Trophoblast cell (in vitro differentiated cells and primary cell): ENCODE measurements around the gene OMP.

Experiments
- DNase-seq, 2 donors: peaks; one replicate each; pipeline ENCODE4 v3.0.0-alpha.2; 2016
- H2AFZ ChIP-seq: 2 replicates; pipeline ENCODE4 v1.6.1; 2013; ENCODE audit warnings: low read length, moderate library complexity, mild to moderate bottlenecking; ENCODE audit not compliant: insufficient read depth, poor library complexity
- H2AK5ac ChIP-seq: 2 replicates; pipeline ENCODE4 v1.6.1; 2013; ENCODE audit warnings: mild to moderate bottlenecking, low read length
- H2BK120ac ChIP-seq: 2 replicates; pipeline ENCODE4 v1.6.1; 2013; ENCODE audit warnings: low read length, mild to moderate bottlenecking, moderate library complexity; ENCODE audit not compliant: insufficient read depth, poor library complexity
- H2BK12ac ChIP-seq: 2 replicates; pipeline ENCODE4 v1.6.1; 2013; ENCODE audit warnings: mild to moderate bottlenecking, low read length, moderate library complexity
- H2BK5ac ChIP-seq: 2 replicates; pipeline ENCODE4 v1.6.1; 2013; ENCODE audit warnings: low read length, low read depth, moderate library complexity, mild to moderate bottlenecking; ENCODE audit not compliant: poor library complexity
- H3K14ac ChIP-seq: 2 replicates; pipeline ENCODE4 v1.6.1; 2013; ENCODE audit warnings: mild to moderate bottlenecking, low read length
- H3K18ac ChIP-seq: 2 replicates; pipeline ENCODE4 v1.6.1; 2013; ENCODE audit warnings: mild to moderate bottlenecking, low read length
- H3K23ac ChIP-seq: 2 replicates; pipeline ENCODE4 v1.6.1; 2013; ENCODE audit warnings: low read length
- H3K27ac ChIP-seq: 2 replicates; pipeline ENCODE4 v1.5.1; 2013; ENCODE audit warnings: low read depth, mild to moderate bottlenecking, inconsistent platforms, low read length, moderate library complexity
- H3K27me3 ChIP-seq: 2 replicates; pipeline ENCODE4 v1.6.1; 2013; ENCODE audit warnings: inconsistent platforms, mild to moderate bottlenecking, low read length, moderate library complexity; ENCODE audit not compliant: insufficient read depth
- H3K36me3 ChIP-seq, 2 experiments: 1 replicate in 1 of 2; 2 replicates in 1 of 2; pipeline ENCODE4 v1.6.1; 2013; ENCODE audit warnings: low read length in 2 of 2, mild to moderate bottlenecking in 2 of 2, moderate library complexity in 1 of 2; ENCODE audit not compliant: insufficient read depth in 2 of 2, control insufficient read depth in 1 of 2
- H3K4ac ChIP-seq: 2 replicates; pipeline ENCODE4 v1.6.1; 2013; ENCODE audit warnings: low read depth, mild to moderate bottlenecking, low read length, moderate library complexity
- H3K4me1 ChIP-seq, 2 experiments: 1 replicate in 1 of 2; 2 replicates in 1 of 2; pipeline ENCODE4 v1.6.1; 2013; ENCODE audit warnings: low read length in 2 of 2, mild to moderate bottlenecking in 2 of 2, moderate library complexity in 1 of 2; ENCODE audit not compliant: insufficient read depth in 2 of 2, control insufficient read depth in 1 of 2
- H3K4me2 ChIP-seq: 2 replicates; pipeline ENCODE4 v1.6.1; 2013; ENCODE audit warnings: inconsistent platforms, mild to moderate bottlenecking, low read length, moderate library complexity
- H3K4me3 ChIP-seq: 2 replicates; pipeline ENCODE4 v1.5.1; 2013; ENCODE audit warnings: mild to moderate bottlenecking, low read depth, low read length, inconsistent platforms
- H3K79me1 ChIP-seq: one replicate; pipeline ENCODE4 v1.6.1; 2013; ENCODE audit warnings: low read length
- H3K79me2 ChIP-seq: 2 replicates; pipeline ENCODE4 v1.6.1; 2013; ENCODE audit warnings: low read length, mild to moderate bottlenecking; ENCODE audit not compliant: control insufficient read depth, insufficient read depth, poor library complexity
- H3K9ac ChIP-seq: 2 replicates; pipeline ENCODE4 v1.6.1; 2013; ENCODE audit warnings: mild to moderate bottlenecking, low read length
- H3K9me3 ChIP-seq: 2 replicates; pipeline ENCODE4 v1.6.1; 2013; ENCODE audit warnings: low read depth, mild to moderate bottlenecking, control low read depth, inconsistent platforms, low read length; ENCODE audit not compliant: insufficient read depth
- H4K12ac ChIP-seq: 2 replicates; pipeline ENCODE4 v1.6.1; 2013; ENCODE audit warnings: low read depth, mild to moderate bottlenecking, low read length, moderate library complexity
- H4K8ac ChIP-seq: 2 replicates; pipeline ENCODE4 v1.6.1; 2013; ENCODE audit warnings: low read depth, mild to moderate bottlenecking, low read length, moderate library complexity
- H4K91ac ChIP-seq: one replicate; pipeline ENCODE4 v1.6.1; 2013; ENCODE audit warnings: low read depth, mild to moderate bottlenecking, low read length, moderate library complexity
- WGBS: extraction: QIAGEN DNeasy Blood & Tissue Kit; methylation state at CpG from one replicate; pipeline ENCODE4 v1.1.7; 2013; ENCODE audit warnings: missing lambda C conversion rate; ENCODE audit not compliant: insufficient read length, insufficient coverage; ENCODE audit errors: extremely low coverage; 5-methylcytosine and 5-hydroxymethylcytosine counted together

Gene OMP

DNA sequence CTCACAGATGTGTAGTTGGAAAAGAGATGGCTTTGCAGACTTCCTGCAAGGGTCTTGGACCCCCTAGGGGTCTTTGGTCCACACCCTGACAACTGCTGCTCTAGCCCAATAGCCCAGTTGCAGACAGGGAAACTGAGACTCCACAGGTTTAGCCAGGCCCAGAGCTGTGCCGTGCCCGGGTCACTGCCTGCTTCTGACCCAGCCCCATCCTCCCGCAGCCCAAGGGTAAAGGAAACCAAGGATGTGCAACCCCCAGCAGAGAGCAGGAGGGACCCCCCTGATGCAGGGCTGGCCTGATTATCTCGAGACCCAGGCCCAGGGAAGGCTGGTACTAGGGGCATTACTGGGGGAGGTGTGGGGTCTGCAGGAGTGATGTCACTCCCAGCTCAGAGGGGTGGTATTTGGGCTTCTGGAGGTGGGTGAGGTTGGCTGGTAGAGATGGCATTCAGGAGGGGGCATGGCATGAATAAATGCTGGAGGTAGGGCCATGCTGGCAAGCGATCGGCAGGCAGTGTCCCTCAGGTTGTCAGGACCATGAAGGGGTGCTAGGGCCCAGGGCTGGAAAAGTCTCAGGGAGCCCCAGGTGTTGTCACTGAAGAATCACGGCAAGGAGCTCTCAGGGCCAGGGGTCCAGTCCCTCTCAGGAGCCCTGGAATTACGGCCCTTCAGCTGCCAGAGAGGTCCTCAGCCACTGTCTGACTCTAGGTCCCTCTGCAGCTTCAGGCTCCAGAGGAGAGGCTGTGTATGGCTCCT, 46.5 kb downstream of the OMP start:
- Histone ChIP-seq H3K4me2 (no peak overlapping the region), H3K27ac (no peak overlapping the region), H3K18ac (no peak overlapping the region), H3K14ac (no peak overlapping the region), H4K12ac (no peak overlapping the region), H2AK5ac (no peak overlapping the region), H2BK12ac (no peak overlapping the region), H2AFZ (no peak overlapping the region), H3K9ac (no peak overlapping the region), H3K9me3 (peaks cover 2% of the 10 kb centered on the region), H4K91ac (no peak overlapping the region), H3K4me1 (peaks cover 0 to 6% of the 10 kb centered on the region in 2 experiments), H3K23ac (no peak overlapping the region), H3K36me3 (no peaks in the 10 kb centered on the region), H3K79me1 (no peaks in the 10 kb centered on the region), H3K79me2 (no peaks in the 10 kb centered on the region), H3K4me3 (no peak overlapping the region), H3K4ac (no peak overlapping the region), H2BK5ac (no peak overlapping the region), H4K8ac (no peak overlapping the region), H3K27me3 (peaks cover 4% of the 10 kb centered on the region), H2BK120ac (no peak overlapping the region)
- DNase-seq, result no peak
- no CpG with 5 or more reads among the region's 8 CpGs for WGBS

GRCh38 chr11:77149716-77150392, 47.2 kb downstream of the OMP start:
- H3K4me1 ChIP-seq, result peaks cover 0 to 6% of the 10 kb centered on the region in 2 experiments
- H3K9ac ChIP-seq, result no peak overlapping the region
- H2AFZ ChIP-seq, result no peak overlapping the region
- H2BK5ac ChIP-seq, result no peak overlapping the region
- H3K79me1 ChIP-seq, result no peaks in the 10 kb centered on the region
- H3K4ac ChIP-seq, result no peak overlapping the region
- no peaks in the 10 kb centered on the region for H3K36me3 ChIP-seq
- H4K12ac ChIP-seq, result no peak overlapping the region
- no peak overlapping the region for H3K4me3 ChIP-seq
- H2BK12ac ChIP-seq, result no peak overlapping the region
- H2BK120ac ChIP-seq, result no peak overlapping the region
- no peak overlapping the region for H3K18ac ChIP-seq
- no peak overlapping the region for H4K8ac ChIP-seq
- no peaks in the 10 kb centered on the region for H3K79me2 ChIP-seq
- peaks cover 4% of the 10 kb centered on the region for H3K27me3 ChIP-seq
- no peak overlapping the region for H3K27ac ChIP-seq
- no peak overlapping the region for H3K4me2 ChIP-seq
- no CpG with 5 or more reads among the region's 12 CpGs for WGBS
- peaks cover 2% of the 10 kb centered on the region for H3K9me3 ChIP-seq
- H3K14ac ChIP-seq, result no peak overlapping the region
- no peak overlapping the region for H4K91ac ChIP-seq
- H3K23ac ChIP-seq, result no peak overlapping the region
- DNase-seq, result no peak
- H2AK5ac ChIP-seq, result no peak overlapping the region

GRCh38 chr11:77150836-77151235, 48.2 kb downstream of the OMP start:
- no peak overlapping the region for H2BK120ac ChIP-seq
- H3K79me2 ChIP-seq, result no peaks in the 10 kb centered on the region
- no peak overlapping the region for H3K14ac ChIP-seq
- no peak overlapping the region for H3K18ac ChIP-seq
- peaks cover 0 to 6% of the 10 kb centered on the region in 2 experiments for H3K4me1 ChIP-seq
- no peaks in the 10 kb centered on the region for H3K36me3 ChIP-seq
- H2AK5ac ChIP-seq, result no peak overlapping the region
- no peak overlapping the region for H3K4me3 ChIP-seq
- no peak overlapping the region for H3K23ac ChIP-seq
- no peak overlapping the region for H2BK5ac ChIP-seq
- H3K79me1 ChIP-seq, result no peaks in the 10 kb centered on the region
- H3K9me3 ChIP-seq, result no peaks in the 10 kb centered on the region
- H2BK12ac ChIP-seq, result no peak overlapping the region
- H3K4me2 ChIP-seq, result no peak overlapping the region
- H3K9ac ChIP-seq, result no peak overlapping the region
- H2AFZ ChIP-seq, result no peak overlapping the region
- H4K91ac ChIP-seq, result no peak overlapping the region
- DNase-seq, result no peak
- no peak overlapping the region for H3K4ac ChIP-seq
- no CpG with 5 or more reads among the region's 10 CpGs for WGBS
- no peak overlapping the region for H3K27ac ChIP-seq
- H4K12ac ChIP-seq, result no peak overlapping the region
- H4K8ac ChIP-seq, result no peak overlapping the region
- peaks cover 4% of the 10 kb centered on the region for H3K27me3 ChIP-seq

- H2BK5ac ChIP-seq, result no peak overlapping the region
- peaks cover 4% of the 10 kb centered on the region for H3K27me3 ChIP-seq
- H4K91ac ChIP-seq, result no peak overlapping the region
- H3K27ac ChIP-seq, result no peak overlapping the region
- H2BK12ac ChIP-seq, result no peak overlapping the region
- H2BK120ac ChIP-seq, result no peak overlapping the region
- no peak overlapping the region for H3K14ac ChIP-seq
- no peak overlapping the region for H3K4me3 ChIP-seq
- no peaks in the 10 kb centered on the region for H3K36me3 ChIP-seq
- no peak overlapping the region for H3K23ac ChIP-seq
- H3K79me1 ChIP-seq, result no peaks in the 10 kb centered on the region
- no peak overlapping the region for H3K18ac ChIP-seq
- H3K4ac ChIP-seq, result no peak overlapping the region
- H4K8ac ChIP-seq, result no peak overlapping the region
- H3K9me3 ChIP-seq, result no peaks in the 10 kb centered on the region
- DNase-seq, result no peak
- H3K4me2 ChIP-seq, result no peak overlapping the region
- H3K4me1 ChIP-seq, result peaks cover 0 to 6% of the 10 kb centered on the region in 2 experiments
- no peak overlapping the region for H3K9ac ChIP-seq
- no CpG with 5 or more reads among the region's 11 CpGs for WGBS
- no peak overlapping the region for H2AK5ac ChIP-seq
- H4K12ac ChIP-seq, result no peak overlapping the region
- no peak overlapping the region for H2AFZ ChIP-seq
- no peaks in the 10 kb centered on the region for H3K79me2 ChIP-seq
Observed at GRCh38 chr11:77151804-77152509, 49.3 kb downstream of the OMP start.
